ENCODE data around the gene LRRTM3.

The LRRTM3 gene

GRCh38 chr10:67100951-67101350 lies 175.1 kb downstream of the LRRTM3 start:
- Mint-ChIP-seq H3K27me3 (no peaks in the 10 kb centered on the region), H3K4me3 (no peak overlapping the region), H3K9me3 (ENCODE audit: low read depth) (no peaks in the 10 kb centered on the region), H3K36me3 (no peaks in the 10 kb centered on the region), H3K27ac (no peak overlapping the region), H3K4me1 (ENCODE audit: low read depth) (no peaks in the 10 kb centered on the region)

DNA sequence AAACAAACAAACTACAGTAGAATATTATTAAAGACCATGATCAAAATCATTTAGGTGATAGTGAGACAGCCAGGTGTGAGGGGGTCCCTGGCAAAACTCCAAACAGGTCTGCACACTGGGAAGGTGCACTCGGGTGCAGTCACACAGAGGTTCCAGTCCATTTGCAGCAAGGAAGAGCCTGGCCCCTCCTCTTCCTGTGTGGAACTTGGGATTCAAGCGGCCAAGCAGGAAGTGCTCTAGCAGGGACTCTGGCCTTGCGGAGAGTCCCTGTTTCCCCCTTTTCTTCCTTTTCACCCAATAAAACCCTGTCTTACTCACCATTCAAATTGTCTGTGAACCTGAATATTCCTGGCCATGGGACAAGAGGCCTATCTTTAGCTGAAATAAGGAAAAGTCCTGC lies 181.8 kb downstream of the LRRTM3 start:
- Mint-ChIP-seq H3K9me3 (ENCODE audit: low read depth) (no peaks in the 10 kb centered on the region), H3K4me3 (no peak overlapping the region), H3K36me3 (no peaks in the 10 kb centered on the region), H3K27ac (no peak overlapping the region), H3K4me1 (ENCODE audit: low read depth) (no peaks in the 10 kb centered on the region), H3K27me3 (no peaks in the 10 kb centered on the region)

DNA sequence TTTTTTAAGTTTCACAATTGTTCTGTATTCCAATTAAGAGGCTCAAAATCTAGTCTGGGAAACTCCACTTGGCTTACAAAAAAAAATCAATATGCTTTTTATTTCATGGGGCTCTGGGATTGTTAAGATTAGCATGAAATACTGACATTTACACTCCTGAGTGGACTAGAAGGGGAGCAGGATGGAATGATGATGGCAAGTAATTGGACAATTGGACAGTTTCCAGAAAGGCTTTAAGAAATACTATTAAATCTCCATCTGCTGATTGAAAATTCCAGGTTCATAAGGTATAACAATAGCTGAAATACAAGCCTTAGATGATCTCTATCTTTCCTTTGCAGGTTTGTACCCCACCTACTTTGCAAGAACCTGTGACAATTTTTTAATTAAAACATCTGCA lies 184.4 kb downstream of the LRRTM3 start:
- H3K27me3 Mint-ChIP-seq: peaks cover 1% of the 10 kb centered on the region
- H3K4me3 Mint-ChIP-seq: no peak overlapping the region
- no peaks in the 10 kb centered on the region for H3K4me1 Mint-ChIP-seq (ENCODE audit: low read depth)
- no peaks in the 10 kb centered on the region for H3K36me3 Mint-ChIP-seq
- H3K9me3 Mint-ChIP-seq (ENCODE audit: low read depth): no peaks in the 10 kb centered on the region
- no peak overlapping the region for H3K27ac Mint-ChIP-seq

DNA sequence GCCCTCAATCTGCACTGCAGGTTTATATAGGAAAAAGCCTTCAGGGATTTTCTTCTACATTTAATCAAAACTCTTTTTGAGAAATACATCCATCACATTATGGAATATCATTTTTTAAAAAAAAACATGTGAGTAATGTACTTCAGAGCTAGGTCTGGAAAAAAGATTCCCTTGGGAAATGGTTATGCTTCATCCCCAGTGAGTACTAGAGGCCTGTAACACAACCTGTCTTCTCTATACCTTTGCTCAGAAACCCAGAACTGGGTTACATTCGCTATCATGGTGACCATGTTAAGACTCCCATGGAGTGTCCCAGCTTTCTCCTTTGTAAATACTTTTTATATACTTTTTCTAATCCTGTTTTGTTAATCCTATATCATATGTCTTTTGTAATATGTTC lies 186.9 kb downstream of the LRRTM3 start:
- H3K9me3 Mint-ChIP-seq (ENCODE audit: low read depth): no peaks in the 10 kb centered on the region
- no peaks in the 10 kb centered on the region for H3K4me1 Mint-ChIP-seq (ENCODE audit: low read depth)
- no peak overlapping the region for H3K4me3 Mint-ChIP-seq
- H3K36me3 Mint-ChIP-seq: no peaks in the 10 kb centered on the region
- H3K27ac Mint-ChIP-seq: no peak overlapping the region
- H3K27me3 Mint-ChIP-seq: peaks cover 1% of the 10 kb centered on the region

- Mint-ChIP-seq H3K27me3 (peaks cover 1% of the 10 kb centered on the region), H3K36me3 (no peaks in the 10 kb centered on the region), H3K4me3 (no peak overlapping the region), H3K9me3 (ENCODE audit: low read depth) (no peaks in the 10 kb centered on the region), H3K4me1 (ENCODE audit: low read depth) (no peaks in the 10 kb centered on the region), H3K27ac (no peak overlapping the region)
Observed at GRCh38 chr10:67114945-67115344, 189.1 kb downstream of the LRRTM3 start.

DNA sequence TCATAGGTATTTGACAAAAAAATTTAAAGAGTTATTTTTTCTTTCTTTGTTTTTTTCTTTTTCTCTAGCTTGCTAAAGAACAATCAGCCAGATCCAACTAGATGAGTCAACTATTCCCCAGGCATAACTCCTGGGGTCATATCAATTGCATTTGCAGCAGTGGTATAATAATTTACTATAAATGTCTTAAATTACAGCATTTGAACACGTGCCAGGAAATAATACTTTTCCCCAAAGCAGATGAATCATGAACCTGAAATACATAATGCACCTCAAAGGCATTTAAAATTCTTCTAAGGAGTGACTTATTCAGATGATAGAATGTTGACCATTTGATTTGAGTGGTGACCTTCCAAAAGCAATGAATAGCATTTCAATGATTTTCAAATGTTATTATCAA lies 190.1 kb downstream of the LRRTM3 start:
- Mint-ChIP-seq H3K36me3 (no peaks in the 10 kb centered on the region), H3K4me1 (ENCODE audit: low read depth) (no peaks in the 10 kb centered on the region), H3K27ac (no peak overlapping the region), H3K27me3 (peaks cover 1% of the 10 kb centered on the region), H3K4me3 (no peak overlapping the region), H3K9me3 (ENCODE audit: low read depth) (no peaks in the 10 kb centered on the region)

DNA sequence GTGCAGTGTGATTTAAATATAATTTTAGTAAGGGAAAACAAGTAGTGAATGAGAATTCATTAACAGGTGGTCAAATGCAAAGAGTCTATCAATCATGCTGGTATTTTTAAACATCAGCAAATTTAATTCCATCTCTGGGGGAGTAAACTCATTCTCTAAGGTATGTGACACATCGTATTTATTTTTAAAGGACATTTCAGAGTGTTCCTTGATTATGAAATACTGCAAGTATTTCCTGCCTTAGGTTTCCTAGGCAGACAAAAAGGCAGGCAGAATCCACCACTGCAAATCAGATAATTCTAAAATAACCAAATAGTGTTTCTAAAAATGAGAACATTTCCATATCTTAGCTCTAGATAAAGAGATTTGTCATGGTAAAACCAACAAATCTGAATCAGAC lies 193.8 kb downstream of the LRRTM3 start:
- no peak overlapping the region for H3K4me3 Mint-ChIP-seq
- peaks cover 1% of the 10 kb centered on the region for H3K27me3 Mint-ChIP-seq
- no peaks in the 10 kb centered on the region for H3K4me1 Mint-ChIP-seq (ENCODE audit: low read depth)
- no peak overlapping the region for H3K27ac Mint-ChIP-seq
- H3K9me3 Mint-ChIP-seq (ENCODE audit: low read depth): no peaks in the 10 kb centered on the region
- H3K36me3 Mint-ChIP-seq: no peaks in the 10 kb centered on the region

- H3K4me1 Mint-ChIP-seq (ENCODE audit: low read depth): no peaks in the 10 kb centered on the region
- H3K27ac Mint-ChIP-seq: no peak overlapping the region
- H3K9me3 Mint-ChIP-seq (ENCODE audit: low read depth): no peaks in the 10 kb centered on the region
- H3K27me3 Mint-ChIP-seq: no peaks in the 10 kb centered on the region
- H3K36me3 Mint-ChIP-seq: no peaks in the 10 kb centered on the region
- H3K4me3 Mint-ChIP-seq: no peak overlapping the region
Observed at GRCh38 chr10:67127441-67127840, 201.6 kb downstream of the LRRTM3 start.

DNA sequence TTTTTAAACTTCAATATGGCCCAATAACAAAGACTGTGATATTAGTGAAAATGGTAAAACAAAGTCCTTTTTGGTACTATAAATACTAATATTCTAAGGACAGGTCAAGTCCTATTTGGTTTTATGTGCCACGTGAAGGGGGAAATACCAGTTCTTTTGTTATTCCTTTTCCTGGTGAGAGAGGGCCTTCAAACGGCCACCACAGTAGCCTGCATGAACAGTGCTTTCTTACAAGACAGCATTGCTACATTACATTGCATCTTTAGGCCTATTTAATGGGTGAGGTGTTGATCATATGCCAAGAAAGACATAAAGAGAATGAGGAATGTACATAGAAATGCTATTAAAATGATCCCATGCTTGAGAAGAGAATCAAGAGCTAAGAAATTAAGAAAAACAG lies 214.8 kb downstream of the LRRTM3 start:
- Mint-ChIP-seq H3K27ac (no peak overlapping the region), H3K9me3 (ENCODE audit: low read depth) (peaks cover 4% of the 10 kb centered on the region), H3K36me3 (no peaks in the 10 kb centered on the region), H3K27me3 (no peaks in the 10 kb centered on the region), H3K4me1 (ENCODE audit: low read depth) (no peaks in the 10 kb centered on the region), H3K4me3 (no peak overlapping the region)

DNA sequence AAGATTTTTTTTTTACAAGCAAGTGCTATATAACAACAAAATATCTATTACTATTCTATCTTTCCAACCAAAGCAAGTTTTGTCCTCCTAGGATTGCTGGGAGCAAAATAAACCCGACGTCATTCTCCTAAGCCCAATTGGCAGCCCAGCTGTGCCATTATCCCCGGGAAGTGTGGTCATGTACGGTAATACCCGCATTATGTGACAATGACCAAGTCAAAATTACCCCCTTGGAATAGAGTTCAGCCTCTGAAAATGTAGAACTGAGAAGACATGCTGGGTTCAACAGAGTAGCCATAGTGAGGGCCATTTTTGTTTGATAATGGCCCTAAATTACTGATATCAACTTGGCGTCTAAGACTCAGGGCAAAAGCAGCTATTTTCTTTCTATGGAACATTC lies 215.5 kb downstream of the LRRTM3 start:
- H3K9me3 Mint-ChIP-seq (ENCODE audit: low read depth): peaks cover 4% of the 10 kb centered on the region
- H3K4me3 Mint-ChIP-seq: no peak overlapping the region
- no peak overlapping the region for H3K27ac Mint-ChIP-seq
- H3K27me3 Mint-ChIP-seq: no peaks in the 10 kb centered on the region
- H3K36me3 Mint-ChIP-seq: no peaks in the 10 kb centered on the region
- H3K4me1 Mint-ChIP-seq (ENCODE audit: low read depth): no peaks in the 10 kb centered on the region

DNA sequence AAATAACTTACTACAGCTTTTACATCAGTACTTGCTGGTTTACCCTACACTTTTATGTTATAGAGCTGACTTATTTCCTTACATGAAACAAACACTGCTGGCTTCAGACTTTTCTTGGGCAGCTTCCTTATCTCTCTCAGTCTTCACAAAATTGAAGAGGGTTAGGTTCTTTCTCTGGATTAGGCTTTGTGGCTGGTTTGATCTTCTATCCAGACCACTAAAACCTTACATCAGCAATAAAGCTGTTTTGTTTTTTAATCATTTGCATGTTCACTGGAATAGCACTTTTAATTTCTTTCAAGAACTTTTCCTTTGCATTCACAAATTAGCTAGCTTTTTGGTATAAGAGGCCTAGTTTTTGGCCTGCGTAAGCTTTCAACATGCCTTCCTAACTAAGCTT lies 218.7 kb downstream of the LRRTM3 start:
- H3K9me3 Mint-ChIP-seq (ENCODE audit: low read depth): peaks cover 4% of the 10 kb centered on the region
- no peak overlapping the region for H3K27ac Mint-ChIP-seq

More for the DNA sequence above, 218.7 kb downstream of the LRRTM3 start:
- Mint-ChIP-seq H3K27me3 (no peaks in the 10 kb centered on the region), H3K36me3 (no peaks in the 10 kb centered on the region), H3K4me3 (no peak overlapping the region), H3K4me1 (ENCODE audit: low read depth) (no peaks in the 10 kb centered on the region)
